CD4-positive, alpha-beta T cell treated with Interleukin-15 for 4 hours (primary cell): Measurements from ENCODE around the gene GATA6.
"Not testable (repeated sequence)": the region's sequence is repeated elsewhere in the genome, so short reads cannot be mapped to it uniquely, and the experiment has no call there.

Source experiments
- DNase-seq: peaks from one replicate; pipeline ENCODE4 v3.0.0-alpha.2; 2020; ENCODE audit warnings: low spot score

Gene GATA6

DNA sequence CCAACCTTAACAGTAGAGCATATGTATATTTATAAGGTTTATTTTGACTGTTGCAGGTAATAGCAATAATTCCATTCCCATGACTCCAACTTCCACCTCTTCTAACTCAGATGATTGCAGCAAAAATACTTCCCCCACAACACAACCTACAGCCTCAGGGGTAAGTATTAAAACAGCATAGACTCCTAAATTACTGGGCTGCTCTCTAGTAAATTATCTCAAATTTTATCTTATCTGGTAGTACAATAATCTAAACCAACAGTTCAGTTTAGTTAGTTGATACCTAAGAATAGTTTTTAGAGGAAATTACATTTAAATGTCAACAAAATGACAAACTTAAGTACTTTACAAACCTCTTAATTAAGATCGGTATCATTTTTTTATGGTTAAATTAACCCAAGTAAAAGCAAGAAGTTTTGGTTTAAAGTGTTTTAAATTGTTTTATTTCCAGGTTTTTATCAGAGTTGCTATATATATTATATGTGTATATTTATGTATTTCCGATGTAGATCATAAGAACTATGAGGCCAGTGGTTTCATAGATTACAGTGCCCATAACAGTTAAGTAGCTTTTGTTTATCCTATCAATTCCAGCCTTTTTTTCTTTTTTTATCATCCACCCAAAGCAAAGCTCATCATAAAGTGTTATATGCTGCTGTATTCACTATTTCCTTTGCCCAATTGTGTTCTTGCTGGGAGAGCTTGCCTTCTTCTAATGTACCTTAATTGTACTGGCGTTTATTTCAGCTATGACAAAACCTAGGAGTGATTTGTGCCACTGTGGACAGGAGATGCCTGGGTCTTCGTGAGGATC is 13.7 kb downstream of the GATA6 start:
- no peak for DNase-seq

DNA sequence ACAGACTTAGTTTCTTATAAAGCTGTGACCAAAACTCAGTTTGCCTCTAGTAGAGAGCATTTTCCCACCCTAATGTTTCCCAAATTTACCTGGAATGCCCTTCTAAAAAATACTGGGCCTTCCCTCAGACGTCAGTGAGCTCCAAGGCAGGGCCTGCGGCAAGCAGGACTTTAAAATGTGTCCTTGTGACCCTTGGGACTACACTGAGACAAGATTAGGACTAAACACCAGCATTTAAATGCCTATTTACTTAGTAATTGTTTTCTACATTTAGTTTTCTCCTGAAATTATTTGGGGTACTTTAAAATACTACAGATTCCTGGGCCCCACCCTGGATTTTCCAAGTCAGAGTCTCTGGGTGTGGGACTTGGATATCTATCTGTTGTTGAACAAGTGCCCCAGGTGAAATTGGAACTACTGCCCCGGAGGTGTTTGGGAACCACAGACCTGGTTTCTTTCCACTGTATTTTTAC is 14.3 kb downstream of the GATA6 start:
- DNase-seq = no peak

DNA sequence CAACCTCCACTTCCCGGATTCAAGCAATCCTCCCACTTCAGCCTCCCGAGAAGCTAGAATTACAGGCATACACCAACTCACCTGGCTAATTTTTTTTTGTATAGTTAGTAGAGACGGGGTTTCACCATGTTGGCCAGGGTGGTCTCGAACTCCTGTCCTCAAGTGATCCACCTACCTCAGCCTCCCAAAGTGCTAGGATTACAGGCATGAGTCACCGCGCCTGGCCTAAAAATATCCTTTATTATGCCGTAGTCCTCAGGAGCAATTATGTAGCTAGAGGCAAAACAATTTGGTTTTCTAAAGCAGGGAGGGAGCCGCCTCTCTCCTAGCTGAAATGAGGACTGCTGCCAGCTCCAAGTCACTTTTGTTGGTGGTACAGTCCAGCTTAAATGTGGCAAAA is 15.2 kb downstream of the GATA6 start:
- not testable (repeated sequence) for DNase-seq

DNA sequence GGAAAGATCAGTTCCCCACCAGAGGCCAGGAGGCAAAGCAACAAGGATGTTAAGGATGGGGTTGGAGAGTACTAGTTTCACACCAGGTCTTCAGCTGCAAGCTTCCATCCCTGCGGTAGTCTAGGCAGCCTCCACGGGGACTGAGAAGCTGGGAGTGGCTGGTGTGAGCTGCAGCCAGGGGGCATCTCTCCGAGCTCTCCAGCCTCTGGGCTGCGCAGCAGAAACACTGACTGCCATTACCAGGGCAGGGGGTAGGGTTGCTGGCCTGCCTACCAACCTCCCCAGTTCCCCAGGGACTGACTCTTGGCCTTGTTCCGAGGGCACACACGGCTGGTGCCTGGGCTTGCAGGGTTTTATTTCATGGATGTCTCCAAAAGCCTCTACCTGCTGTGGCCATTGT is 15.9 kb downstream of the GATA6 start:
- no peak for DNase-seq

DNA sequence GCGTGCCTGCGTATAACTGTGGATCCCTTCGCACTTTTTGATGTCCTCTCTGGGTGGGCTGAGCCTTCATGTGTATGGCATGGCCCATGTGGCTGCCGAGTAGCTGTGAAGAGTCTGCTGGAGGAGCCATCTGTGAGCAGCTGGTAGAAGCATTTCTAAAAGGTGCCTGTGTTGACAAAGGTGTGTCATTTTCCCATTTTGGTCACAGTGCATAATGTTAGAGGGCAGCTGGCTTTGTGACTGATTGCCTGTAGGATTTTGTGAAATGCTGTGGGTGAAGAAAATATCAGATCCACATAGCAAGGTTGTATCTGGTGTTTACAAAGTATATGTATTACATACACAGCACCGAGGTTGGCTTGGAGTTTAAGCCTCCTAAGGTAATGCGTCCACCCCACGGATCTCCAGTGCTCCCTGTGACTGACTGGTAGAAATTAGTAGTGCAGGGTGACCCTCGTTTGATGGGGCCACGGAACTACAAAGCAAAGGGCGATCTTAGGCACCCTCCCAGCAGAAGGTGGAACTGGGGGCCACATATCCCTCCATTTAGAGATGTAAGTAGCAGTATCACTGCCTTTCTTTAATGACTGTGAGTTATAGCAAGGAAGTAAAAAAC is 16.5 kb downstream of the GATA6 start:
- no peak for DNase-seq

DNA sequence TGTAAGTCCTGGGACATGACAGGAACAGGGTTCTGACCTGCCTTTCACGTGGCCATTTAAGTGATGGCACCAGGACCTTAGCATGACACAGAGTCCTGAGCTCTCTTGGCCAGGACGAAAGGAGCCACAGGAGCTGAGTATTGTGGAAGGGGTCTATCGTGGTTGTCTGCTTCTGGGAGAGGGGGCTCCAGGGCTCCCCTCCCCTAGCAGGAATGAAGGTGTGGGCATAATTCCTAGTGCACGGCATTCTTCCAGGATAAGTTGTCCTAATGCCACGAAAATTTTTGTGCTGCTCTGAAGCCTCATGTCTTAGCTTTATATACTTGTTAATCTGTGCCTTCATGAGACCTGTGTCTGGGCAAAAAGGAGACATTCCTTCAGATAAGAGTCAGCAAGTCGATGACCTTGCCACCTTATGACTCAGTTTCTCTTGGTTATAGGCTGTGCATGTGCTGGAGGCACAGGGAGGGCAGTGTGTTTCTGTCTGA is 17.1 kb downstream of the GATA6 start:
- no peak for DNase-seq

DNA sequence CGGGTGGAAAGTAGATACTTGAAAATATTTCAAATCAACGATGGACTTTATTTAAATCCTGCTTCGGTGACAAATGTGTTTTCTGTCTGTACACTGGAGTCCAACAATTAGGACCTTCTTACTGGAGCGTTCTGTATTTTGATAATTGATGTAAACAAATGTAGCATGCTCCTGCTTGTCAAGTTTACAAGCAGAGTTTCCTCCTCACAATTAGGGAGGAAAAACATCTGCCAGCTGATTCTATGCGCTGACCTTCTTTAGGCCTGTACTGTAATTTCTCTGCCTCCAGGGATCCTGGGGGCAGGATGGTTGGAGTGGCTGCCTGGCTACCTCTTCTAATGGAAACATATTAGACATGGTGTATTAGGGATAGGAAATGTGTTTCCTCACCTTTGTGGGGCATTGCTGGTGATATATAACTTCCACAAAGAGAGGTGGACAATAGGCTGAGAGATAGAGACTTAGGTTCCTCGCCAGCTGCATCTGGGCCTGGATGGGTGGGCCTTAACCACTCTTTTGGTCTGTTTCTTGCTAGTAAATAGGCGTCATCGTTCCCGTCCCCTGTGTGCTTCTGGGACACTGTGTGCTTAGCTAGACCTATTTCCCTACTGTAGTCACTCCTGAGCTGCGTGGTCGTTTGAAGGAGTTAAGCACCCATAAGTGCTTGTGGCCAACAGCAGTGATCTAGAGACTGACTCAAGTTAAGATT is 19.3 kb downstream of the GATA6 start:
- DNase-seq = no peak

DNA sequence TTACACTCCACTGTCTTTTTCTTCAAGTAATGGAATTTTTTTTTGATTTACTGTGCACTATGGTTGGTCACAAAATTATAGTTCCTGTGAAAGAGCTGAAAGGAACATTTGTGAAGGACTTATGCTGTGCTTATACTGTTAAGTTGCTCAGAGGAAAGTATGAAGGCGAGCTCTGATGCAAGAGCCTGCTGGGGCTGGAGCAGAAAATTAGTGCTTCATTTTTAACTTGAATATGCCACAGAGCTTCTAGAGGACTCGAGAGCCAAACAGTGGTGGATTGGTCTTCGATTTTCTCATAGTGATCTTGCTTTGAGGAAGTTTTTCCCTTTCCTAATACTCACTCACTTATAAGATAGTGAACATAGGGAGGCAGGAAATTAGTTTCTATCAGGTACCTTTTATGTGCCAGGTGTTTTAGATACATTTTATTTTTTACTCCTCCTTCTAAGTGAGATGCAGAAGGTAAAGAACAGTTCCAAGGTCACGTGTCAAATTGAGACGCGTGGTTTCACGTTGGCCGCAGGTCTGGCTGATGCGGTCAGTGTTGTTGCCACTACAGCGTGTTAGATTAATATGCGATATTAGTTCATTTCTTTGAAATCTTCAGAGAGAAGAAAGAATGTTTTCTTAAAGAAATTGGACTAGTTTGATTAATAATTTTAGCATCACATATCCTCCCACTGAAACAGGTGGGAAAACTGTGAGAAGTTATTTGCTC is 20.2 kb downstream of the GATA6 start:
- no peak for DNase-seq

DNA sequence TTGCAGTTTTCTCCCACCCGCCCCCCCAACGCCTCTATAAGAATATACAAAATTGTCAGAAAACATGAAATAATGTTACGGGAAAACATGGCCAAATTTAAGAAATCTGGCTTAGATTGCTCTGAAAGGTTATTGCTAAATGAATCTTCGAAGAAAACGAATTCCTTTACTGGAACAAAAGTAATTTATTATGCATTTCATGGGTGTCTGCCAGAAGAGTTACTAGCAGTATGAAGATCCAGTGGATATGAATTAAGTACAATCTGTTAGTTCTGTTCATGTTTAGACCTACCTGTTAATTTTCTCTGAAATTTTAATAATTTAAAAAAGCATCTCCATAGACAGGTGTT is 21.9 kb downstream of the GATA6 start:
- no peak for DNase-seq

DNA sequence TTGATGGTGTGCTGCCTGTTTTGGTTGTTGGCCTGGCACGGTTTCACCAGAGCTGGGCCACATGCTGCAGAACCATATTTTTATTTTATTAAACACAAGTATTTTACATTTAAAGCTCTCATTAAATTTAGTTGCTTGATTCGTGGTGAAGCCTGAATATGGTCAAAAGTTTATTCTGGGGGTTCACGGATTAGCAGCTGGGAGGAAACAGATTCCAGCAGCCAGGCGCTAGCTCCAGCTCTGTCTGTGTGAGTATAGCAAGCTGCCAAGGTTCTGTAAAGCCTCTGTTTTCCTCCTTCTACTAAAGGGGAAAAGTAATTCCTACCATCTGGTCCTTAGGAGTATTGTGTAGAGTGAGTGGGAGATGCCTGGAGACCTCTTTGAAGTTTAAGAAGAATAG is 22.5 kb downstream of the GATA6 start:
- DNase-seq = no peak

DNA sequence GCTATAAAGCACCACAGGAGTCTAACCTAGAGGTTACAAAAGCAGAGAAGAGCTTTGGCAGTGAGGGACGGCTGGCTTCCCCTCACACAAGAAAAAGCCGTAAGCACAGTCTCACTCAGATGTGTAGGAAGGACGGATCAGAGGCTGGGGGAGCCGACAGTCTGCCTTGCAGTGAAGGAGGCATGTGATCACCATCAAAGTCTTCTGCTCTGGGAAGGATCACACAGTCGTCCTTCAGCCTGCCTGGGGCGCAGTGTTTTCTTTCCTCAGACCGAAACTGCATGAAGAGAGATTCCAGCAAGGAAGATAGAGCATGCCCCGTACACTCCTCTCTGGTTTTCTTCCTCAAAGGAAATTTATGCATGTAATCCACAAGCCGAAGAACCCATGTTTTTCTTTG is 24.1 kb downstream of the GATA6 start:
- DNase-seq = no peak

DNA sequence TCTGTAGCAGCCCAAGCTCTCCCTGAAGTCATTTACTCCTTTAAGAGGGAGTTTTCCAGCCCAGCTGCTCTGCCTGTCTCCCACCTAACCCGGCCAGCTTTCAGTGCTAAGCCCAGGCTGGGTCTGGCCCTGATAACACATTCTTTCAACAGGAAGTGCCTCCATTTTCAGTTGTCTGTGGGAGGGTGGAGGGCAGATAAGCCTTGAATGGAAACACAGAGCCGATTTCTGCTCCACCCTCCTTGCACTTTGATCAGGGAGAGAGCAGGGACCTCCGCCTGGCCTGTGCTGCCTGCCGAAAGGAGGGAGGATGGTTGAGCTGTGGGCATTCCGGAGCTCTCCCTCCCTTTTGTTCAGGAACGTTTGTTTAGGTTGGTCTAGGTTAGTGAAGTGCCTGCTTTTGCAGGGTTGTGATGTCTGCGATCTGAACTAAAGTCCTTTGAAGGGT is 24.8 kb downstream of the GATA6 start:
- DNase-seq = no peak

DNA sequence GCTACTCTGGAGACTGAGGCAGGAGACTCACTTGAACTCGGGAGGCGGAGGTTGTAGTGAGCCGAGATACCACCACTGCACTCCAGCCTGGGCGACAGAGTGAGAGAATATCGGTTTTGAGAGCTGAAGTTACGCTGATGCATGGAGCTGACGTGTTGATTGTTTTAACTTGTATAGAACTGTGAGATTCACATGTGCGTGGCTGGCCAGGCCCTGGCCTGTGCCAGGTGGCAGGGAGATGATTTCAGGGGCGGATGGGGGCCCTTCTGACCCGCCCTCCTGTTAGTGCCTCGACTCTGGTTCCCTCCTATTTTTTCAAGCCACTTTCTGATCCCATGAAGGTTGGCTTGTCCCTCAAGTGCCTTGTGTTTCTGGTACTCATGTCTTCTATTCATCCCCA is 25.7 kb downstream of the GATA6 start:
- no peak for DNase-seq

DNA sequence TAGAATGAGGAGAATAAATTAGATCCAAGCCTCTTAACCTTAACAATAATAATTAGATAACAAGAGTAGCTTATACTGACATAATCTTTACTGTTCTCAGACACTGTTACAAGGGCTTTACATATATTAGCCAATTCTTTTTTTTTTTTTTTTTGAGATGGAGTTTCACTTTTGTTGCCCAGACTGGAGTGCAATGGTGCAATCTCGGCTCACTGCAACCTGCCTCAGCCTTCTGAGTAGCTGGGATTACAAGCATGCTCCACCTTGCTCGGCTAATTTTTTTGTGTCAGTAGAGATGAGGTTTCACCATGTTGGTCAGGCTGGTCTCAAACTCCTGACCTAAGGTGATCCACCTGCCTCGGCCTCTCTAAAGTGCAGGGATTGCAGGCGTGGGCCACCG is 27.6 kb downstream of the GATA6 start:
- DNase-seq = not testable (repeated sequence)

DNA sequence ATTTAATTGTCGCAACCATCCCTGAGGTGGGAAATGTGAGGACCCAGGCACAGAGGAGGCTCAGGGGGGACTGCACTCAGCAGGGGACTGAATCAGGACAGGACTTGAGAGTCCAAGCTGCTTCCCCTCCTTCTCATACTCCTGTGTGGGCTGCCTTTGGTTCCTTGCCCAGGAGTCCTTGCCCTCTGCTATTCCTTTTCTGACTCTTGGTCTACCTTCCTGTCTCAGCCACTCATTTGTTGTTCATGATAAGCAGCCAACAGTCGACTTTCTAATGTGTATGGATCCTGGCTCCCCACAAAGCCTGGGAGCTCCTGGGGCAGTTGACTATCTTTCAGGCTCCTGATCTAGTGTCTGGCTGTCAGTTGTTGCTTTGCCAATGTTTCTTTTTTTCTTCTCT is 28.3 kb downstream of the GATA6 start:
- DNase-seq = no peak

DNA sequence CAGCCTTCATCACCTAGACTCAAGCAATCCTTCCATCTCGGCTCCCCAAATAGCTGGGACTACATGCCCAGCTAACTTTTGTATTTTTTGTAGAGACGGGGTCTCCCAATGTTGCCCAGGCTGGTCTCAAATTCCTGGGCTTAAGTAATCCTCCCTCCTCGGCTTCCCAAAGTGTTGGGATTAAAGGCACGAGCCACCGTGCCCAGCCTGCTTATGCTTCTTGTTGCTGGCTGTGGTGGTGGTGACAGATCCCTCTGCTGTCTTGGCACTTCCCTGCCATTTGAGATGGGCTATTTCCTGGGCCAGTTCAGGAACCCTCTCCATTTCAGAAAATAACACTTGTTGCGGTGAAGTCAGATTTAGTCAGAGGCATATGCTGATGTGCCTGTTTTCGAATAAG is 28.8 kb downstream of the GATA6 start:
- DNase-seq = no peak

DNA sequence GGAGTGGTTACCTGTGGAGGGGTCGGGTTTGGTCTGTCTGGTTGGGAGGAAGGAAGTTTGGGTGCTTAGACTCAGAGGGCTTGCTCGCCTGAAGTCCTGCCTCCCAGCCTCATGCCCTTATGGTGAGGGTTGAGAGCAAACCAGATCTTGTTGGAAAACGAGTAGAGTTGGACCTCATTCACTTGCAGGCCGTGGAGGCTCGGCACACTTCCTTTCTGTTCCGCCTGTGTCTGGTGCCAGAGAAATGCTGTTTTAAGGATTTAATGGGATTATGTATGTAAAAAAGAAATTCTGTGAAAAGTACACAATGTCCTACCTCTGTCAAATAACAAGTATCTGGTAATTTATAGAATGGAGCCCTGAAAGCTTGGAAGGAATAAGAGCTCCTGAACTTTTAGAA is 29.6 kb downstream of the GATA6 start:
- no peak for DNase-seq

DNA sequence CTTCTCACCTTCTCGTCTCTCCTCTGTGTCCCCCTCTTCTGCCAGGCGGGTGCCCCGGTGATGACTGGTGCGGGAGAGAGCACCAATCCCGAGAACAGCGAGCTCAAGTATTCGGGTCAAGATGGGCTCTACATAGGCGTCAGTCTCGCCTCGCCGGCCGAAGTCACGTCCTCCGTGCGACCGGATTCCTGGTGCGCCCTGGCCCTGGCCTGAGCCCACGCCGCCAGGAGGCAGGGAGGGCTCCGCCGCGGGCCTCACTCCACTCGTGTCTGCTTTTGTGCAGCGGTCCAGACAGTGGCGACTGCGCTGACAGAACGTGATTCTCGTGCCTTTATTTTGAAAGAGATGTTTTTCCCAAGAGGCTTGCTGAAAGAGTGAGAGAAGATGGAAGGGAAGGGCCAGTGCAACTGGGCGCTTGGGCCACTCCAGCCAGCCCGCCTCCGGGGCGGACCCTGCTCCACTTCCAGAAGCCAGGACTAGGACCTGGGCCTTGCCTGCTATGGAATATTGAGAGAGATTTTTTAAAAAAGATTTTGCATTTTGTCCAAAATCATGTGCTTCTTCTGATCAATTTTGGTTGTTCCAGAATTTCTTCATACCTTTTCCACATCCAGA is 31.3 kb downstream of the GATA6 start:
- no peak for DNase-seq

DNA sequence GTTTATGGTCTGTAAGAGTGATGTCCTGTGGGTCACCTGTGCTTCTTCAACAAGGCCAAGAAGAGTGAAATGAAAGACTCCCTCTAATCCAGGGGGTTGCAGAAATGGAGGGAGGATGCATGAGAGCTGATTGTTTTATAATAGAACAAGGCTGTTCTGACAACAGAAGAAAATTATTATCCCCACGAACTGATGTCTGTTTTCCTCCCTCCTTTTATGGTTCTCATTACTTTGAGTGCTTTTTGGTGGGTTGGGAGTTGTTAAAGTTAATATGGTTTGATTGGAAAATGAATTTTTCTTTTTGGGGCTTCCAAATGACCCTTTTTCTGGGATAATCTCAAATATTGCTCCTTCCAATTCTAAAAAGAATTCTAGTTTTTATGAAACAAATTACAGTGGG is 33.6 kb downstream of the GATA6 start:
- no peak for DNase-seq

DNA sequence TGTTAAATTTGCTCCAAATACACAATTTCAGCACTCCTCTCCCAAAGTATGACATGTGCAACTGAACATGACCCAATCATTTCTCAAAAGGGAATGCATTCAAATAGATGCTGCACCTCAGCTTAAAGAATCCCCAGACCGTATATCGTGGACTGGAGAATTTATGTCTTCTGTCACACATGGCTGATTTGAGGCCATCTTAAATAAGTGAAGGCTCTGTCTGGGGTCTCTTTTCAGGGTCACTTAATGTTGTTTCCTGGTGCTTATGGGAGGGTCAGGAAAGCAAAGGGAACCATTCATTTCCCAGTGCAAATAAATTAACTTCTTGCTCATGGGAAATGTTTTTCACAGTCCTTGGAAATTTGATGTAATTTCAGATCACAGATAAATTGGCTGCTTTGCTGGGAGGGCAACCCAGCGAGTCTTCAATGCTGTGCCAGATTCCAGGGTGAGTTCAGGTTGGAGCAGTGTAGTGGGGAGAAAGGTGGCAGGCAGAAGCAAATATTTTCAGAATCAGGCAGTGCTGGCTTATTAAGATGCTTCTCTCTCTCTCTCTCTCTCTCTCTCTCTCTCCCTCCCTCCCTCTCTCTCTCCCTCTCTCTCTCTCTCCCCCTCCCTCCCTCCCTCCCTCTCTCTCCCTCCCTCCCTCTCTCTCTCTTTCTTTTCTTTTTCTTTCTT is 34.3 kb downstream of the GATA6 start:
- DNase-seq = no peak

DNA sequence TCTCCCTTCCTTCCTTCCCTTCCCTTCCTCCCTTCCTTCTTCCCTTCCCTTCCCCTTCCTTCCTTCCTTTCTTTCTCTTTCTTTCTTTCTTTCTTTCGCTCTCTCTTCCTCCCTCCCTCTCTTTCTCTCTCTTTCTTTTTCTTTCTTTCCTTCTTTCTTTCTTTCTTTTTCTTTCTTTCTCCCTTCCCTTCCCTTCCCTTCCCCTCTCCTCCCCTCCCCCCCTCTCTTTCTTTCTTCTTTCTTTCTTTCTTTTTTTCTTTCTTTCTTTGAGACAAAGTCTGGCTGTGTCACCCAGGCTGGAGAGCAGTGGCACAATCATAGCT is 34.8 kb downstream of the GATA6 start:
- no peak for DNase-seq

DNA sequence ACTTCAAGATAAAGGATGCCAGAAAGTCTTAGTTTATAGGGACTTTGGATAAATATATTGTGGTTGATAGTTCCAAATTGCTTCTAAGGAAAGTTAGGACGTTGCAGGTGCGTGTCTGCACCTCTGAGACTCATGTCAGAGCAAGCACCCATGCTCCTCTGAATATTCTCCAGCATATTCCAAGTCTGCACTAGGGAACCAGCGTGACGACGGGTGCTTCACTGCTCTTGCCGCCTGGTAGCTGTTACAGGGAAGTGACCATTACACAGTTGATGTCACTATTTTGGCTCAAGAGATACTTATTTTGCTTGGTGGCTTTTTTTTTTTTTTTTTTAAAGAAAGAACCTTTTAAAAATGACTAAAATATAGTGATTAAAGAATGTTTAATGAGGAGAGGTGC is 35.6 kb downstream of the GATA6 start:
- no peak for DNase-seq
